ENCODE measurements around the gene BAHCC1.

- TF ChIP-seq CTCF (IDR thresholded peaks at IDR 0.05; ENCODE audit: low read depth, low read length): no peak
- TF ChIP-seq EZH2phosphoT487 (IDR thresholded peaks at IDR 0.05; ENCODE audit: low read depth): no peak
These were observed 25.7 kb downstream of the BAHCC1 start for GRCh38 chr17:81420769-81421462.

Measured in OCI-LY3 (cell line).